Neuronal stem cell (in vitro differentiated cells): ENCODE results near the gene STEAP3.
A peak's percentile ranks its signal among the peaks of the same experiment; 100 is the strongest.

Experiments used
- DNase-seq: peaks from one replicate; pipeline ENCODE4 v3.0.0-alpha.2; 2013; ENCODE audit warnings: low spot score
- H2AFZ ChIP-seq: one replicate; pipeline ENCODE4 v1.6.1; 2013; ENCODE audit warnings: mild to moderate bottlenecking, low read length, inconsistent platforms
- H2AK5ac ChIP-seq: 2 replicates; pipeline ENCODE4 v1.6.1; 2013; ENCODE audit warnings: low read depth, mild to moderate bottlenecking, inconsistent platforms, low read length, moderate library complexity, mixed read lengths
- H2BK120ac ChIP-seq: 2 replicates; pipeline ENCODE4 v1.6.1; 2013; ENCODE audit warnings: low read depth, mild to moderate bottlenecking, inconsistent platforms, low read length, moderate library complexity, mixed read lengths
- H2BK12ac ChIP-seq: one replicate; pipeline ENCODE4 v1.6.1; 2013; ENCODE audit warnings: low read length, inconsistent platforms
- H2BK15ac ChIP-seq: 2 replicates; pipeline ENCODE4 v1.6.1; 2013; ENCODE audit warnings: mild to moderate bottlenecking, low read length, inconsistent platforms, mixed read lengths
- H2BK5ac ChIP-seq: one replicate; pipeline ENCODE4 v1.6.1; 2013; ENCODE audit warnings: inconsistent platforms, mild to moderate bottlenecking, low read length, moderate library complexity
- H3K14ac ChIP-seq: one replicate; pipeline ENCODE4 v1.6.1; 2013; ENCODE audit warnings: low read length, inconsistent platforms
- H3K18ac ChIP-seq: 2 replicates; pipeline ENCODE4 v1.6.1; 2013; ENCODE audit warnings: low read length, inconsistent platforms
- H3K23ac ChIP-seq: 2 replicates; pipeline ENCODE4 v1.6.1; 2013; ENCODE audit warnings: low read depth, mild to moderate bottlenecking, mixed read lengths, low read length, inconsistent platforms; ENCODE audit not compliant: poor library complexity
- H3K27ac ChIP-seq: replicated peaks from 3 replicates; pipeline ENCODE4 v1.5.1; 2013; ENCODE audit warnings: low read length, inconsistent platforms
- H3K27me3 ChIP-seq, 3 experiments: 2 replicates each; pipeline ENCODE4 v1.6.1; 2013; ENCODE audit warnings: low read length in 3 of 3, mild to moderate bottlenecking in 2 of 3, inconsistent platforms in 1 of 3, low read depth in 1 of 3, mixed read lengths in 1 of 3, moderate library complexity in 1 of 3; ENCODE audit not compliant: control insufficient read depth in 3 of 3, insufficient read depth in 3 of 3
- H3K36me3 ChIP-seq, 2 donors: replicated peaks in 1 of 2; 2 replicates each; pipeline ENCODE4 v1.6.1; 2013; ENCODE audit warnings: low read length in 2 of 2; ENCODE audit not compliant: control insufficient read depth in 2 of 2, insufficient read depth in 2 of 2
- H3K4ac ChIP-seq: 2 replicates; pipeline ENCODE4 v1.6.1; 2013; ENCODE audit warnings: inconsistent platforms, mild to moderate bottlenecking, low read length, moderate library complexity
- H3K4me1 ChIP-seq, 2 donors: 1 replicate in 1 of 2; 2 replicates in 1 of 2; pipeline ENCODE4 v1.6.1; 2013; ENCODE audit warnings: low read length in 2 of 2, low read depth in 1 of 2; ENCODE audit not compliant: control insufficient read depth in 2 of 2, insufficient read depth in 1 of 2
- H3K4me2 ChIP-seq: one replicate; pipeline ENCODE4 v1.6.1; 2013; ENCODE audit warnings: mild to moderate bottlenecking, low read length, inconsistent platforms; ENCODE audit not compliant: insufficient read depth, poor library complexity, severe bottlenecking
- H3K4me3 ChIP-seq, 2 donors: 2 replicates each; pipeline ENCODE4 v1.5.1; 2013; ENCODE audit warnings: low read length in 2 of 2, mild to moderate bottlenecking in 2 of 2, inconsistent platforms in 1 of 2, moderate library complexity in 1 of 2
- H3K79me1 ChIP-seq: one replicate; pipeline ENCODE4 v1.6.1; 2013; ENCODE audit warnings: low read depth, mild to moderate bottlenecking, inconsistent platforms, low read length, moderate library complexity
- H3K9ac ChIP-seq: one replicate; pipeline ENCODE4 v1.6.1; 2013; ENCODE audit warnings: mild to moderate bottlenecking, low read depth, low read length, inconsistent platforms; ENCODE audit not compliant: poor library complexity
- H3K9me3 ChIP-seq, 2 donors: replicated peaks in 1 of 2; 2 replicates each; pipeline versions ENCODE3 to v1.6.1; 2013; ENCODE audit warnings: low read length in 2 of 2, mild to moderate bottlenecking in 2 of 2, inconsistent platforms in 1 of 2, low read depth in 1 of 2, mixed read lengths in 1 of 2, moderate library complexity in 1 of 2; ENCODE audit not compliant: control insufficient read depth in 2 of 2, insufficient read depth in 1 of 2
- H4K8ac ChIP-seq: one replicate; pipeline ENCODE4 v1.6.1; 2013; ENCODE audit warnings: low read depth, mild to moderate bottlenecking, inconsistent platforms, low read length, moderate library complexity
- H4K91ac ChIP-seq: one replicate; pipeline ENCODE4 v1.6.1; 2013; ENCODE audit warnings: low read length, low read depth, mild to moderate bottlenecking, inconsistent platforms; ENCODE audit not compliant: poor library complexity
- WGBS, 2 donors: extraction: QIAGEN DNeasy Blood & Tissue Kit; methylation state at CpG; one replicate each; pipeline ENCODE4 v1.1.7; 2013; ENCODE audit warnings: missing lambda C conversion rate in 2 of 2, mixed read lengths in 1 of 2; ENCODE audit not compliant: insufficient read length in 2 of 2, insufficient replicate concordance in 1 of 2; ENCODE audit errors: extremely low coverage in 2 of 2; 5-methylcytosine and 5-hydroxymethylcytosine counted together

STEAP3 gene

DNA sequence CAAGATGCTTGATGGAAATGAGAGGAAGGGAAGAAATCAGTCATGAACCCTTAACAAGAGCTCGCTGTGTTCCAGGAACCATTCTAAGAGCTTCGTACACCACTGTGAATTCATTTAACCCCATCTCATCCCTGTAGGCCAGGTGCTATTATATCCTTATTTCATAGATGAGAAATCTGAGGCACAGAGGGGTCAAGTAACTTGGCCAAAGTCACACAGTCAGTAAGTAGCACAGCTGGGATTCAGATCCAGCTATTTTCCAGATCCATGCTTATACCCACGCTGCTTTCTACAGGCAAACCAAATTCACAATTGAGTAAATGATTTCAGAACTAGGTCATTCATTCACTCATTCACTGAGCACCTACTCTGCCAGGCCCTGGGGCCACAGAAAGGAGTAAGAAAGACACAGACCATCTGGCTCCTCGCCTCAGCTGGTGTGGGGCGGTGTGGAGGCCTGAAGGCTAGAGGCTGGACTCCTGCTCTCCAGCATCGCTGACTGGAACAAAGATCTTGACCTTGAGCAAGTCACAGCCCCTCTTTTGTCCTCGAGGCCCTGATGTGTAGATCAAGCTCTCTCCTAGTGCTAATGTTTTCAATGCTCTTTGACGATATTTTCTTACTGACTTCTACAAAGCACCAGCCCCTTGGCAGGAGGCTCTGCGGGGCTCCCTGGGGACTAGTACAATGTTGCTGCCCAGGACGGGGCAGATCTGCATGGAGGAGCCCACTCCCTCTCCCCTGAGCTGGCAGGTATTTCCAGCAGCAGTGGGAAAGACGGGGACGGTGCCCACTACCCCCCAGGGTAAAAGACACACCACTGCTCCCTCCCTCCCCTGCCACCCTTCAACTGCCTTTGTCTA lies 26.5 kb downstream of the STEAP3 start:
- no peak overlapping the region for H3K27ac ChIP-seq
- H3K4me3 ChIP-seq, result no peak overlapping the region
- no peak overlapping the region for H2AK5ac ChIP-seq
- H3K9me3 ChIP-seq, result peaks cover 0 to 2% of the 10 kb centered on the region in 2 donors
- H3K14ac ChIP-seq, result no peak overlapping the region
- no peak overlapping the region for H2BK120ac ChIP-seq
- H2AFZ ChIP-seq, result no peak overlapping the region
- H3K9ac ChIP-seq, result no peak overlapping the region
- no peak overlapping the region for H2BK5ac ChIP-seq
- H3K36me3 ChIP-seq, result no peaks in the 10 kb centered on the region
- no peak overlapping the region for H3K4ac ChIP-seq
- H4K8ac ChIP-seq, result no peak overlapping the region
- no peak overlapping the region for H3K23ac ChIP-seq
- no CpG with 5 or more reads among the region's 12 CpGs for WGBS, 2 donors
- H2BK15ac ChIP-seq, result no peak overlapping the region
- H3K79me1 ChIP-seq, result no peaks in the 10 kb centered on the region
- H3K4me2 ChIP-seq, result no peak overlapping the region
- peaks cover 0 to 5% of the 10 kb centered on the region in 2 donors for H3K4me1 ChIP-seq
- no peak overlapping the region for H2BK12ac ChIP-seq
- no peak overlapping the region for H4K91ac ChIP-seq
- H3K27me3 ChIP-seq, result peaks cover 0 to 45% (median 0%) of the 10 kb centered on the region in 3 experiments
- no peak overlapping the region for H3K18ac ChIP-seq
- no peak for DNase-seq

DNA sequence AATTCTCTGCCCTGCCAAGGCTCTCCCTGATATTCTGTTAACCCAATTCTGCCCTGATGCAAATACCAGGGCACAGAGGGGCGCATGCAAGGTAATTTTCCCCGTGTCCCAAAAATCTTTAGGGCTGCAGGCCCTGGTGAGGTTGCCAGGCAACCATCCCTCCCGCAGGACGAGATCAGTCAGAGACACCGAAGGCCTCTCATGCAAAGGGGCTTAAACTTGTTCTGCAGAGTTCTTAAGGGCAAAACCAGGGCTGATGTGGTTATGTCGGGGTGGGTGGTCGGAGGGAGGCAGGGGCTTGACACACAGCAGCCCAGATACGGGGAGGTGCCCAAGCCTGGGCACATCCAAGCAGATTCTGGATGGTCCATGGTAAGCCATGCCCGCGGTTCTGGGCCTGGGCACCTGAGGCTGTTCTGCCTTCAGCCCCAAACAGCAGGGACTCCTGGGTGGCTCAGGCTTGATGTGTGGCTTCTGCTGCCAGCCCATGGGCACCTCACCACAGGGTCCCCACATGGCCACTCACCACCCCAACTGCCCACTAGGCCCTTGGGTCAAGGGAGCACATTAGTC lies 27.2 kb downstream of the STEAP3 start:
- no peak overlapping the region for H3K4ac ChIP-seq
- no peak overlapping the region for H3K9ac ChIP-seq
- H3K23ac ChIP-seq, result peak overlapping the region; percentile 35
- H3K27me3 ChIP-seq, result peaks cover 0 to 45% (median 0%) of the 10 kb centered on the region in 3 experiments
- no peak overlapping the region for H4K8ac ChIP-seq
- no peak overlapping the region for H2BK12ac ChIP-seq
- H4K91ac ChIP-seq, result no peak overlapping the region
- H3K14ac ChIP-seq, result peak overlapping the region; percentile 94
- H2AFZ ChIP-seq, result no peak overlapping the region
- peaks cover 0 to 6% of the 10 kb centered on the region in 2 donors for H3K4me1 ChIP-seq
- H3K36me3 ChIP-seq, result no peaks in the 10 kb centered on the region
- H3K4me3 ChIP-seq, result no peak overlapping the region
- H3K9me3 ChIP-seq, result no peaks in the 10 kb centered on the region
- no peak overlapping the region for H3K4me2 ChIP-seq
- no peak overlapping the region for H2BK5ac ChIP-seq
- no peak overlapping the region for H2BK120ac ChIP-seq
- DNase-seq, result no peak
- WGBS, 2 donors, result no CpG with 5 or more reads among the region's 10 CpGs
- peak overlapping the region; percentile 37 for H3K18ac ChIP-seq
- no peak overlapping the region for H2BK15ac ChIP-seq
- no peak overlapping the region for H2AK5ac ChIP-seq
- H3K27ac ChIP-seq, result no peak overlapping the region
- H3K79me1 ChIP-seq, result no peaks in the 10 kb centered on the region

DNA sequence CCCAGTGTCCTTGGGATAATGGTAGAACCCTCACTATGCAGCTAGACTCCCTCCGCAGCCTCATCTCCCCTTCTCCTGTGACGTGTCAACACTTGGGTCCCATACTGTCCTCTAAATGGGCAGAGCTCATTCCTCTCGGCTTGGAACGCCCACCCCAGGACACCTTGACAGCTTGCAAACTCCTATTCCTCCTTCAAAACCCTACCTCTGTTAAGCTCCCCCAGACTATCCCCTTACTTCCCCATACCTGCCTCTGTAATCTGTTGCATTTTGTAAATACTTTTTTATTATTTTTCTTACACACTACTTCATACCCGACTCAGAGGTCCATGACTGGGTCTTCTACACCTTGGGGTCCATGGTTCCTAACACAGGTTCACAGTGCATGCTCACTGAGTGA lies 28.0 kb downstream of the STEAP3 start:
- Histone ChIP-seq H3K79me1 (no peaks in the 10 kb centered on the region), H2BK120ac (no peak overlapping the region), H2AK5ac (no peak overlapping the region), H3K27me3 (peaks cover 0 to 45% (median 0%) of the 10 kb centered on the region in 3 experiments), H4K91ac (no peak overlapping the region), H2AFZ (no peak overlapping the region), H3K9ac (no peak overlapping the region), H3K4ac (no peak overlapping the region), H4K8ac (no peak overlapping the region), H3K9me3 (no peaks in the 10 kb centered on the region), H3K36me3 (no peaks in the 10 kb centered on the region), H2BK5ac (no peak overlapping the region), H3K4me2 (no peak overlapping the region), H3K4me3 (no peak overlapping the region), H3K14ac (no peak overlapping the region), H2BK15ac (no peak overlapping the region), H3K23ac (no peak overlapping the region), H3K4me1 (peaks cover 7% of the 10 kb centered on the region in 2 donors), H3K27ac (no peak overlapping the region), H2BK12ac (no peak overlapping the region), H3K18ac (no peak overlapping the region)
- no peak for DNase-seq
- no CpG with 5 or more reads among the region's 5 CpGs for WGBS, 2 donors
